Measurements from ENCODE around the gene PCLAF. TPM values are rescaled to one million over a fixed set of nuclear protein-coding genes. Genes with fewer than 3 reads are reported as not detected.
"Not testable (repeated sequence)": the region's sequence is repeated elsewhere in the genome, so short reads cannot be mapped to it uniquely, and the experiment has no call there.

PCLAF gene
- total and polyA plus RNA-seq, 2 donors (not counting 3 experiments of a cell fraction or from before 2014, with no cell fraction given), result 54.7 to 55.2 TPM

DNA sequence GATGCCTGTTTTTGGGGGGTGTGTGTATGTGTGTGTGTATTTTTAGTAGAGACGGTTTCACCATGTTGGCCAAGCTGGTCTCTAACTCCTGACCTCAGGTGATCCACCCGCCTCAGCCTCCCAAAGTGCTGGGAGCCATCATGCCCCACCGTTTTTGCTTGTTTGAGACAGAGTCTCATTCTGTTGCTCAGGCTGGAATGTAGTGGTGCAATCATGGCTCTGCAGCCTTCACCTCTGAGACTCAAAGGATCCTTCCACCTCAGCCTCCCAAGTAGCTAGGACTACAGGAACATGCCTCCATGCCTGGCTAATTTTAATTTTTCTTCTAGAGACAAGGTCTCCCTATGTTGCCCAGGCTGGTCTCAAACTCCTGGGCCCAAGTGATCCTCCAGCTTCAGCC, 11.2 kb upstream of the PCLAF start:
- POLR2A ChIA-PET, result not testable (repeated sequence)

DNA sequence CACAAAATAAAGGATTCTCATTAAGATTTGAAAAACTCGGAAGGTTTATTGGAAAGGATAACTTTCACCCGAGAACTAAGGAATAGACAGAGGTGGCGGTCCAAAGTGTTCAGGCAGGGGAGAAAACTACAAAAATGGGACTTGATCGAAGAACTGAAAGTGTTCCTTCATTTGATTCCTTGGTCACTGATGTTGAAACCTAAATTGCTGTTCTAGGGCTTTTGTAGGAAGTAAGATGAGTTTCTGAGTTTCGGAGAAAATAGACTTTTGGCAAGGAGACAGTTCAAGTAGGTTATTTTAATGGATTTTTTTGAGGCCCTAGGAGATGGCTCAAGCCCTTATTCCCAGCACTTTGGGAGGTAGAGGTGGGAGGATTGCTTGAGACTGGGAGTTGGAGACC, 7.8 kb upstream of the PCLAF start:
- Histone ChIP-seq H3K9ac (replicated peaks; ENCODE audit: extremely low read depth, insufficient read depth, low read length) (no peak overlapping the region), H3K4me3 (replicated peaks in 1 of 3; ENCODE audit: insufficient read depth in 1 of 3, low read depth in 1 of 3, low read length in 3 of 3) (peak overlapping the region in 1 of 3 experiments; percentile 92), H3K9me1 (replicated peaks; ENCODE audit: control insufficient read depth, extremely low read depth, insufficient read depth, low read length) (no peaks in the 10 kb centered on the region), H3K79me2 (ENCODE audit: control insufficient read depth, insufficient read depth, low read length) (peaks cover 25% of the 10 kb centered on the region), H3K9me3 (replicated peaks; ENCODE audit: control insufficient read depth, insufficient read depth, low read length) (no peaks in the 10 kb centered on the region), H3K27ac (ENCODE audit: insufficient read depth, low read depth, low read length) (no peak overlapping the region), H4K20me1 (replicated peaks; ENCODE audit: control insufficient read depth, extremely low read depth, insufficient read depth, low read length) (no peaks in the 10 kb centered on the region), H3K4me1 (ENCODE audit: control insufficient read depth, extremely low read depth, insufficient read depth, low read length) (peaks cover 7% of the 10 kb centered on the region), H3K27me3 (ENCODE audit: control insufficient read depth in 2 of 2, insufficient read depth in 2 of 2, low read length in 2 of 2) (no peaks in the 10 kb centered on the region), H3K36me3 (ENCODE audit: control insufficient read depth in 2 of 2, extremely low read depth in 1 of 2, insufficient read depth in 2 of 2, low read length in 2 of 2) (no peaks in the 10 kb centered on the region), H3K4me2 (ENCODE audit: insufficient read depth, low read length) (peak overlapping the region; percentile 60), H2AFZ (ENCODE audit: low read depth, low read length) (no peak overlapping the region)
- TF ChIP-seq MYC (IDR thresholded peaks at IDR 0.05; ENCODE audit: low read depth, low read length), result no peak
- TF ChIP-seq EZH2 (IDR thresholded peaks at IDR 0.05; ENCODE audit: borderline replicate concordance, low read depth, low read length, severe bottlenecking), result no peak
- TF ChIP-seq, protein P1, sequence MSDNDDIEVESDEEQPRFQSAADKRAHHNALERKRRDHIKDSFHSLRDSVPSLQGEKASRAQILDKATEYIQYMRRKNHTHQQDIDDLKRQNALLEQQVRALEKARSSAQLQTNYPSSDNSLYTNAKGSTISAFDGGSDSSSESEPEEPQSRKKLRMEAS (IDR thresholded peaks at IDR 0.05; ENCODE audit: insufficient read depth, insufficient read length), result no peak
- TF ChIP-seq, protein P2, sequence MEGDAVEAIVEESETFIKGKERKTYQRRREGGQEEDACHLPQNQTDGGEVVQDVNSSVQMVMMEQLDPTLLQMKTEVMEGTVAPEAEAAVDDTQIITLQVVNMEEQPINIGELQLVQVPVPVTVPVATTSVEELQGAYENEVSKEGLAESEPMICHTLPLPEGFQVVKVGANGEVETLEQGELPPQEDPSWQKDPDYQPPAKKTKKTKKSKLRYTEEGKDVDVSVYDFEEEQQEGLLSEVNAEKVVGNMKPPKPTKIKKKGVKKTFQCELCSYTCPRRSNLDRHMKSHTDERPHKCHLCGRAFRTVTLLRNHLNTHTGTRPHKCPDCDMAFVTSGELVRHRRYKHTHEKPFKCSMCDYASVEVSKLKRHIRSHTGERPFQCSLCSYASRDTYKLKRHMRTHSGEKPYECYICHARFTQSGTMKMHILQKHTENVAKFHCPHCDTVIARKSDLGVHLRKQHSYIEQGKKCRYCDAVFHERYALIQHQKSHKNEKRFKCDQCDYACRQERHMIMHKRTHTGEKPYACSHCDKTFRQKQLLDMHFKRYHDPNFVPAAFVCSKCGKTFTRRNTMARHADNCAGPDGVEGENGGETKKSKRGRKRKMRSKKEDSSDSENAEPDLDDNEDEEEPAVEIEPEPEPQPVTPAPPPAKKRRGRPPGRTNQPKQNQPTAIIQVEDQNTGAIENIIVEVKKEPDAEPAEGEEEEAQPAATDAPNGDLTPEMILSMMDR (IDR thresholded peaks at IDR 0.05; ENCODE audit: extremely low read depth in 1 of 2, insufficient read depth in 1 of 2, low read depth in 1 of 2, low read length in 2 of 2), result no peak
- no peak for TF ChIP-seq FOS (IDR thresholded peaks at IDR 0.05; ENCODE audit: borderline replicate concordance, insufficient read depth, low read length)
- TF ChIP-seq POLR2A (IDR thresholded peaks at IDR 0.05; ENCODE audit: low read depth, low read length), result no peak
- TF ChIP-seq JUN (IDR thresholded peaks at IDR 0.05; ENCODE audit: borderline replicate concordance, insufficient read depth, insufficient read length, low read depth), result no peak
- no peak for TF ChIP-seq GATA2 (IDR thresholded peaks at IDR 0.05; ENCODE audit: insufficient read depth, insufficient read length, low read depth, low read length)
- dilution Hi-C loops (cut with MboI; ENCODE audit: extremely low pct_ligation_motif_present, low sequenced_read_pairs) (no loop called here), intact Hi-C loops (cut with micrococcal nuclease) (no loop called here)
- no peak for DNase-seq (ENCODE audit: low read depth, low spot score)
- ChIA-PET POLR2A (no interaction called here), CTCF (no interaction called here)
- BruUV-seq (replicated peaks), result no TSS peak
- no peak for FAIRE-seq

More for the DNA sequence above, 11.2 kb upstream of the PCLAF start:
- H4K20me1 ChIP-seq (replicated peaks; ENCODE audit: control insufficient read depth, extremely low read depth, insufficient read depth, low read length); H3K4me1 ChIP-seq (ENCODE audit: control insufficient read depth, extremely low read depth, insufficient read depth, low read length); H3K27ac ChIP-seq (ENCODE audit: insufficient read depth, low read depth, low read length); BruUV-seq (replicated peaks); H3K36me3 ChIP-seq (ENCODE audit: control insufficient read depth in 2 of 2, extremely low read depth in 1 of 2, insufficient read depth in 2 of 2, low read length in 2 of 2); H3K4me2 ChIP-seq (ENCODE audit: insufficient read depth, low read length); CTCF ChIA-PET; H3K9me3 ChIP-seq (replicated peaks; ENCODE audit: control insufficient read depth, insufficient read depth, low read length); H3K27me3 ChIP-seq (ENCODE audit: control insufficient read depth in 2 of 2, insufficient read depth in 2 of 2, low read length in 2 of 2); H3K9ac ChIP-seq (replicated peaks; ENCODE audit: extremely low read depth, insufficient read depth, low read length); intact Hi-C loops (cut with micrococcal nuclease); H3K9me1 ChIP-seq (replicated peaks; ENCODE audit: control insufficient read depth, extremely low read depth, insufficient read depth, low read length); FAIRE-seq; dilution Hi-C loops (cut with MboI; ENCODE audit: extremely low pct_ligation_motif_present, low sequenced_read_pairs); H3K4me3 ChIP-seq (replicated peaks in 1 of 3; ENCODE audit: insufficient read depth in 1 of 3, low read depth in 1 of 3, low read length in 3 of 3); DNase-seq (ENCODE audit: low read depth, low spot score); H2AFZ ChIP-seq (ENCODE audit: low read depth, low read length): not testable (repeated sequence)
- H3K79me2 ChIP-seq (ENCODE audit: control insufficient read depth, insufficient read depth, low read length), result peaks cover 25% of the 10 kb centered on the region

Data from endothelial cell of umbilical vein (primary cell).